ENCODE measurements around the gene UGDH. TPM values are rescaled to one million over a fixed set of nuclear protein-coding genes. Genes with fewer than 3 reads are reported as not detected.

The UGDH gene
- total and polyA plus RNA-seq, 9 of the 15 experiments (the other 6 are each of a cell fraction or from before 2014, with no cell fraction given): 5.5 to 21.7 (median 16.2) TPM

GRCh38 chr4:39464886-39465501, 62.2 kb downstream of the UGDH start (continued):
- TF ChIP-seq ZNF146 (CRISPR knock-in tag; IDR thresholded peaks at IDR 0.05; ENCODE audit: unreplicated experiment) (no peak), STAT5B (CRISPR knock-in tag; IDR thresholded peaks at IDR 0.05) (no peak), RAD21 (CRISPR knock-in tag; conservative IDR thresholded peaks at IDR 0.05 in 1 of 2, IDR thresholded peaks at IDR 0.05 in 1 of 2) (peak in 1 of 2 experiments; percentile 38; a peak in 2 of 4 replicates), CBFB (CRISPR knock-in tag; IDR thresholded peaks at IDR 0.05) (no peak), ZNF584 (CRISPR knock-in tag; IDR thresholded peaks at IDR 0.05; ENCODE audit: low read depth) (no peak), SP1 (CRISPR knock-in tag; IDR thresholded peaks at IDR 0.05) (no peak), ZNF232 (CRISPR knock-in tag; IDR thresholded peaks at IDR 0.05) (no peak), CBX2 (IDR thresholded peaks at IDR 0.05; ENCODE audit: insufficient read depth, low read length, poor library complexity, severe bottlenecking) (no peak), SMARCA4 (IDR thresholded peaks at IDR 0.05) (peak; percentile 30; the same call in 1 of the 2 replicates), POLR2A (conservative IDR thresholded peaks at IDR 0.05) (0 out of 2 replicates have a peak, but pooled peaks have one; percentile 33), MECOM (CRISPR knock-in tag; IDR thresholded peaks at IDR 0.05) (no peak), PKNOX1 (IDR thresholded peaks at IDR 0.05) (peak; percentile 50; the same call in 1 of the 2 replicates), SNIP1 (IDR thresholded peaks at IDR 0.05; ENCODE audit: low read depth) (no peak), CBX3 (IDR thresholded peaks at IDR 0.05; ENCODE audit: borderline replicate concordance in 1 of 2, low read length in 2 of 2) (0 out of 3 replicates have a peak, but pooled peaks of 1 of the 2 experiments have one; percentile 64), POLR2H (tag; IDR thresholded peaks at IDR 0.05; ENCODE audit: low read depth) (peak; percentile 55; the same call in 1 of the 2 replicates), BRD9 (IDR thresholded peaks at IDR 0.05; ENCODE audit: low read depth, partially characterized antibody) (no peak), SAP30 (IDR thresholded peaks at IDR 0.05; ENCODE audit: borderline replicate concordance, insufficient read depth, low read depth, low read length, poor library complexity, severe bottlenecking) (no peak), ATF3 (IDR thresholded peaks at IDR 0.05) (peak; percentile 100), ATF3 (CRISPR knock-in tag; conservative IDR thresholded peaks at IDR 0.05) (peak; percentile 72; the same call in 1 of the 2 replicates), ZNF280A (IDR thresholded peaks at IDR 0.05; ENCODE audit: low read depth, partially characterized antibody) (no peak)
- TF ChIP-seq, protein P1, sequence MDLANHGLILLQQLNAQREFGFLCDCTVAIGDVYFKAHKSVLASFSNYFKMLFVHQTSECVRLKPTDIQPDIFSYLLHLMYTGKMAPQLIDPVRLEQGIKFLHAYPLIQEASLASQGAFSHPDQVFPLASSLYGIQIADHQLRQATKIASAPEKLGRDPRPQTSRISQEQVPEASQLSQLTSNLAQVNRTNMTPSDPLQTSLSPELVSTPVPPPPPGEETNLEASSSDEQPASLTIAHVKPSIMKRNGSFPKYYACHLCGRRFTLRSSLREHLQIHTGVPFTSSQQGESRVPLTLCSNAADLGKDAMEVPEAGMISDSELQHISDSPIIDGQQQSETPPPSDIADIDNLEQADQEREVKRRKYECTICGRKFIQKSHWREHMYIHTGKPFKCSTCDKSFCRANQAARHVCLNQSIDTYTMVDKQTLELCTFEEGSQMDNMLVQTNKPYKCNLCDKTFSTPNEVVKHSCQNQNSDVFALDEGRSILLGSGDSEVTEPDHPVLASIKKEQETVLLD (IDR thresholded peaks at IDR 0.05): no peak
- TF ChIP-seq, protein P2, sequence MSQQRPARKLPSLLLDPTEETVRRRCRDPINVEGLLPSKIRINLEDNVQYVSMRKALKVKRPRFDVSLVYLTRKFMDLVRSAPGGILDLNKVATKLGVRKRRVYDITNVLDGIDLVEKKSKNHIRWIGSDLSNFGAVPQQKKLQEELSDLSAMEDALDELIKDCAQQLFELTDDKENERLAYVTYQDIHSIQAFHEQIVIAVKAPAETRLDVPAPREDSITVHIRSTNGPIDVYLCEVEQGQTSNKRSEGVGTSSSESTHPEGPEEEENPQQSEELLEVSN (IDR thresholded peaks at IDR 0.05; ENCODE audit: borderline replicate concordance in 1 of 2, extremely low read depth in 1 of 2, insufficient read depth in 1 of 2, insufficient read length in 1 of 2, low read depth in 1 of 2, low read length in 1 of 2, poor library complexity in 1 of 2, severe bottlenecking in 1 of 2): no peak
